PC-9 (cell line): ENCODE results near the gene HINT1.
"Not testable (repeated sequence)": the region's sequence is repeated elsewhere in the genome, so short reads cannot be mapped to it uniquely, and the experiment has no call there.

ENCODE experiments used
- EZH2 ChIP-seq: fragments of 200-600 bp; sonication (generic); IDR thresholded peaks from 2 replicates; pipeline ENCODE4 v1.8.0; 2017; ENCODE audit warnings: antibody characterized with exemption, low read depth
- TF ChIP-seq, protein P1 (sequence below): fragments of 200-600 bp; sonication (generic); conservative IDR thresholded peaks from 2 replicates; pipeline ENCODE4 v1.6.1; 2017; ENCODE audit warnings: mixed run types, antibody characterized with exemption, mild to moderate bottlenecking, moderate library complexity

DNA sequence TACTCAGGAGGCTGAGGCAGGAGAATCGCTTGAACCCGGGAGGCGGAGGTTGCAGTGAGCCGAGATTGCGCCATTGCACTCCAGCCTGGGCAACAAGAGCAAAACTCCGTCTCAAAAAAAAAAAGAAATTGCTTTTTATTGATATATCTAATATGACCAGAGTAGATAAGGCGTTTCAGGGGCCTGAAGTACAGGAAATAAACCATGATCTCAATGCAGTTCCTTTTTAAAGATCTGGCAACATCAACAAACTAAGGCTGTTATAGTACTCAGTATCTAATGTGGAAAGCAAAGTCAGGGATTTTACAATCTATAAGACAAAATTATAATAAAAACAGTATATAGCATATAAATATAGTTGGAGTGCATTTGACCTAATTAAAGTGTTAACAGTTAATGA, 28.8 kb upstream of the HINT1 start:
- TF ChIP-seq EZH2 = not testable (repeated sequence)
- TF ChIP-seq, protein P1, sequence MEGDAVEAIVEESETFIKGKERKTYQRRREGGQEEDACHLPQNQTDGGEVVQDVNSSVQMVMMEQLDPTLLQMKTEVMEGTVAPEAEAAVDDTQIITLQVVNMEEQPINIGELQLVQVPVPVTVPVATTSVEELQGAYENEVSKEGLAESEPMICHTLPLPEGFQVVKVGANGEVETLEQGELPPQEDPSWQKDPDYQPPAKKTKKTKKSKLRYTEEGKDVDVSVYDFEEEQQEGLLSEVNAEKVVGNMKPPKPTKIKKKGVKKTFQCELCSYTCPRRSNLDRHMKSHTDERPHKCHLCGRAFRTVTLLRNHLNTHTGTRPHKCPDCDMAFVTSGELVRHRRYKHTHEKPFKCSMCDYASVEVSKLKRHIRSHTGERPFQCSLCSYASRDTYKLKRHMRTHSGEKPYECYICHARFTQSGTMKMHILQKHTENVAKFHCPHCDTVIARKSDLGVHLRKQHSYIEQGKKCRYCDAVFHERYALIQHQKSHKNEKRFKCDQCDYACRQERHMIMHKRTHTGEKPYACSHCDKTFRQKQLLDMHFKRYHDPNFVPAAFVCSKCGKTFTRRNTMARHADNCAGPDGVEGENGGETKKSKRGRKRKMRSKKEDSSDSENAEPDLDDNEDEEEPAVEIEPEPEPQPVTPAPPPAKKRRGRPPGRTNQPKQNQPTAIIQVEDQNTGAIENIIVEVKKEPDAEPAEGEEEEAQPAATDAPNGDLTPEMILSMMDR = not testable (repeated sequence)
